HepG2 (cell line): ENCODE results near the gene ARIH2. TPM values are rescaled to one million over a fixed set of nuclear protein-coding genes. Genes with fewer than 3 reads are reported as not detected.

Experiments used
- AGO2 ChIP-seq: fragments of 200-400 bp; formaldehyde crosslinking; optimal IDR thresholded peaks from 2 replicates; pipeline ENCODE3; 2017; ENCODE audit warnings: mild to moderate bottlenecking, low read depth, low read length, moderate library complexity
- BCL6 ChIP-seq: IDR thresholded peaks from 2 replicates; pipeline ENCODE4 v1.6.1; 2016; ENCODE audit warnings: missing genetic modification reagents, missing compliant biosample characterization
- FLYWCH1 ChIP-seq: sonication (generic); formaldehyde crosslinking; IDR thresholded peaks from 2 replicates; pipeline ENCODE4 v1.8.1; 2023; ENCODE audit warnings: mild to moderate bottlenecking, missing genetic modification reagents
- FOXA1 ChIP-seq, 2 experiments: fragments of 450-650 bp in 1 of 2; sonication (generic) in 1 of 2; formaldehyde crosslinking in 1 of 2; IDR thresholded peaks; 2 replicates each; pipeline versions ENCODE4 v1.4.0 to v1.6.1; 2016 to 2020; ENCODE audit warnings: missing genetic modification reagents in 1 of 2
- KDM5A ChIP-seq: fragments of 200-600 bp; sonication (generic); IDR thresholded peaks from 2 replicates; pipeline ENCODE4 v1.7.0; 2018; ENCODE audit warnings: antibody characterized with exemption, mild to moderate bottlenecking, low read length, borderline replicate concordance
- MAF1 ChIP-seq: sonication (generic); formaldehyde crosslinking; IDR thresholded peaks from 2 replicates; pipeline ENCODE4 v1.5.0; 2020; ENCODE audit warnings: missing genetic modification reagents, borderline replicate concordance
- MAFK ChIP-seq, 2 experiments: IDR thresholded peaks in 1 of 2; conservative IDR thresholded peaks in 1 of 2; 2 replicates each; pipeline ENCODE4 v1.6.1; 2011; ENCODE audit warnings: improper control_type of control experiment in 2 of 2, low read length in 2 of 2
- RBM39 ChIP-seq: fragments of 200-400 bp; formaldehyde crosslinking; IDR thresholded peaks from one replicate; pipeline ENCODE4 v1.6.1; 2018; ENCODE audit warnings: antibody characterized with exemption, mild to moderate bottlenecking, low read depth, low read length; ENCODE audit not compliant: poor library complexity, severe bottlenecking
- SMYD3 ChIP-seq: sonication (generic); formaldehyde crosslinking; IDR thresholded peaks from 2 replicates; pipeline ENCODE4 v1.8.1; 2023; ENCODE audit warnings: mild to moderate bottlenecking, missing genetic modification reagents
- ZEB1 ChIP-seq: IDR thresholded peaks from 2 replicates; pipeline ENCODE4 v1.6.1; 2012; ENCODE audit warnings: mild to moderate bottlenecking, low read depth, inconsistent platforms; ENCODE audit not compliant: insufficient replicate concordance
- ZNF143 ChIP-seq: sonication (generic); formaldehyde crosslinking; IDR thresholded peaks from 2 replicates; pipeline ENCODE4 v1.4.0; 2020; ENCODE audit warnings: missing genetic modification reagents
- ZNF264 ChIP-seq: sonication (generic); formaldehyde crosslinking; IDR thresholded peaks from 2 replicates; pipeline ENCODE4 v1.4.0; 2020; ENCODE audit warnings: missing genetic modification reagents
- ZNF549 ChIP-seq: sonication (generic); formaldehyde crosslinking; IDR thresholded peaks from 2 replicates; pipeline ENCODE4 v1.5.0; 2020; ENCODE audit warnings: missing genetic modification reagents
- ZNF619 ChIP-seq: sonication (generic); formaldehyde crosslinking; IDR thresholded peaks from 2 replicates; pipeline ENCODE4 v1.4.0; 2020; ENCODE audit warnings: mild to moderate bottlenecking, missing genetic modification reagents
- ZNF883 ChIP-seq: sonication (generic); formaldehyde crosslinking; IDR thresholded peaks from 2 replicates; pipeline ENCODE4 v1.5.1; 2020; ENCODE audit warnings: mild to moderate bottlenecking, missing genetic modification reagents; ENCODE audit errors: not compliant biosample characterization
- polyA plus RNA-seq, 8 experiments: library from polyadenylated mRNA; depleted of rRNA in 3 of 8; stranded (reverse) in 7 of 8; unstranded in 1 of 8; fragments of >200 nt; fragmentation: Illumina TruSeq in 4 of 8; extraction: Trizol in 4 of 8; gene quantifications; 2 replicates each; pipeline versions ENCODE4 v1.2.1 to v1.2.3, GENCODE V29; 2011 to 2016; ENCODE audit warnings: low read depth in 4 of 8, missing spikeins in 1 of 8, mixed read lengths in 1 of 8; ENCODE audit not compliant: insufficient read depth in 1 of 8
- total RNA-seq, 5 experiments: library from RNA; depleted of rRNA; stranded (reverse); fragments of >200 nt; fragmentation: Illumina TruSeq; extraction: Trizol; gene quantifications; 2 replicates each; pipeline ENCODE4 v1.2.3, GENCODE V29; 2016; ENCODE audit warnings: low read depth in 1 of 5
- TF ChIP-seq, protein P1 (sequence below): IDR thresholded peaks from 2 replicates; pipeline ENCODE4 v1.6.1; 2016; ENCODE audit warnings: low read depth, borderline replicate concordance
- TF ChIP-seq, protein P2 (sequence below): sonication (generic); formaldehyde crosslinking; IDR thresholded peaks from 2 replicates; pipeline ENCODE4 v1.4.0; 2020; ENCODE audit warnings: mild to moderate bottlenecking, low read depth, missing genetic modification reagents
- TF ChIP-seq, protein P3 (sequence below): sonication (generic); formaldehyde crosslinking; IDR thresholded peaks from 2 replicates; pipeline ENCODE4 v1.4.0; 2020; ENCODE audit warnings: missing genetic modification reagents; ENCODE audit errors: not compliant biosample characterization
- TF ChIP-seq, protein P4 (sequence below): sonication (generic); formaldehyde crosslinking; IDR thresholded peaks from 2 replicates; pipeline ENCODE4 v1.8.0; 2022; ENCODE audit warnings: missing genetic modification reagents, low read depth, mild to moderate bottlenecking, borderline replicate concordance
- TF ChIP-seq, protein P5 (sequence below), 2 experiments: IDR thresholded peaks; 2 replicates each; pipeline ENCODE4 v1.6.1; 2011 to 2012; ENCODE audit warnings: low read length in 2 of 2, borderline replicate concordance in 1 of 2, low read depth in 1 of 2, mild to moderate bottlenecking in 1 of 2, moderate library complexity in 1 of 2

ARIH2 gene
- total and polyA plus RNA-seq, 2 of the 13 experiments (the other 11 are each of a cell fraction or from before 2014, with no cell fraction given) = 64.8 to 83.3 TPM

DNA sequence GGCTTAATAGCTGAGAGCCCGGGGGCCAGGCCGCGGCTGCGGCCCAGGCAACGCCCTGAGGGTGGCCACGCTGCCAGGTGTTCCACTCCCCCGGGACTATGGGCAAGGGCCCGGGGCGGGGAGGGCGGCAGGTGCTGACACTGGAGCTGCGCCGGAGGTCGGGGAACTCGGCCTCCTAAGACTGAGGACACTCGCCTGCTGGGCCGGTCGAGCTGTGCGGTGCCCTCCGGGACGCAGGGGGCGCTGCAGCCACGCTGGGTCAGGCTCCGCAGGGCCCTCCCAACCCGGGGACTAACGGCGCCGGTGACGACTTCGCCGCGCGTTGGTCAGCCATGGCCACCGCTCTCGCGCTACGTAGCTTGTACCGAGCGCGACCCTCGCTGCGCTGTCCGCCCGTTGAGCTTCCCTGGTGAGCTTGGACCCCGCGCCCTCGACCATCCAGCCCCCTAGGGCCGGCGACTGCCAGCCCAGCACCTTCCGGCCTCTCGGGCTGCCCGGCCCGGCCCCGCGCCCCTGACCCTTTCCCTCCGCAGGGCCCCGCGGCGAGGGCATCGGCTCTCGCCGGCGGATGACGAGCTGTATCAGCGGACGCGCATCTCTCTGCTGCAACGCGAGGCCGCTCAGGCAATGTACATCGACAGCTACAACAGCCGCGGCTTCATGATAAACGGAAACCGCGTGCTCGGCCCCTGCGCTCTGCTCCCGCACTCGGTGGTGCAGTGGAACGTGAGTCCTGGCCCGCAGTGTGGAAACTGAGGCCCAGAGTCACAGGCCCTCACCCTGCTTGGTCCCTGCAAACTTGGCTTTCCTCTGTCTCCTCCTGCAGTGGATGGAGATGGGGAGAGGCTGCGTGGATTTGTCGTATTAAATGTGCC, 103.4 kb downstream of the ARIH2 start, which contains the start of gene NDUFAF3 (continued):
- TF ChIP-seq, protein P1, sequence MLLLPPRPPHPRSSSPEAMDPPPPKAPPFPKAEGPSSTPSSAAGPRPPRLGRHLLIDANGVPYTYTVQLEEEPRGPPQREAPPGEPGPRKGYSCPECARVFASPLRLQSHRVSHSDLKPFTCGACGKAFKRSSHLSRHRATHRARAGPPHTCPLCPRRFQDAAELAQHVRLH (CRISPR knock-in tag) = peak; percentile 85; the same call in 1 of the 2 replicates
- TF ChIP-seq, protein P2, sequence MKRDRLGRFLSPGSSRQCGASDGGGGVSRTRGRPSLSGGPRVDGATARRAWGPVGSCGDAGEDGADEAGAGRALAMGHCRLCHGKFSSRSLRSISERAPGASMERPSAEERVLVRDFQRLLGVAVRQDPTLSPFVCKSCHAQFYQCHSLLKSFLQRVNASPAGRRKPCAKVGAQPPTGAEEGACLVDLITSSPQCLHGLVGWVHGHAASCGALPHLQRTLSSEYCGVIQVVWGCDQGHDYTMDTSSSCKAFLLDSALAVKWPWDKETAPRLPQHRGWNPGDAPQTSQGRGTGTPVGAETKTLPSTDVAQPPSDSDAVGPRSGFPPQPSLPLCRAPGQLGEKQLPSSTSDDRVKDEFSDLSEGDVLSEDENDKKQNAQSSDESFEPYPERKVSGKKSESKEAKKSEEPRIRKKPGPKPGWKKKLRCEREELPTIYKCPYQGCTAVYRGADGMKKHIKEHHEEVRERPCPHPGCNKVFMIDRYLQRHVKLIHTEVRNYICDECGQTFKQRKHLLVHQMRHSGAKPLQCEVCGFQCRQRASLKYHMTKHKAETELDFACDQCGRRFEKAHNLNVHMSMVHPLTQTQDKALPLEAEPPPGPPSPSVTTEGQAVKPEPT (CRISPR knock-in tag) = peak; percentile 72; the same call in 1 of the 2 replicates
- TF ChIP-seq MAF1 (CRISPR knock-in tag) (peak; percentile 89), FLYWCH1 (no peak), ZNF619 (peak; percentile 33; the same call in 1 of the 2 replicates), SMYD3 (CRISPR knock-in tag) (no peak), ZNF549 (CRISPR knock-in tag) (peak; percentile 85), RBM39 (peak; percentile 75), AGO2 (peak; percentile 73), KDM5A (peak; percentile 86), BCL6 (peak; percentile 24; the same call in 1 of the 2 replicates), ZNF883 (CRISPR knock-in tag) (peak; percentile 56), FOXA1 (IDR thresholded peaks at IDR 0.05) (no peak), FOXA1 (CRISPR knock-in tag; IDR thresholded peaks at IDR 0.05) (peak; percentile 36; the same call in 1 of the 2 replicates), ZEB1 (peak; percentile 40), ZNF143 (peak; percentile 28; the same call in 1 of the 2 replicates), ZNF264 (CRISPR knock-in tag) (peak; percentile 83; the same call in 1 of the 2 replicates), MAFK (conservative IDR thresholded peaks at IDR 0.05 in 1 of 2, IDR thresholded peaks at IDR 0.05 in 1 of 2; ENCODE audit: low read length in 2 of 2) (no peak)
- TF ChIP-seq, protein P3, sequence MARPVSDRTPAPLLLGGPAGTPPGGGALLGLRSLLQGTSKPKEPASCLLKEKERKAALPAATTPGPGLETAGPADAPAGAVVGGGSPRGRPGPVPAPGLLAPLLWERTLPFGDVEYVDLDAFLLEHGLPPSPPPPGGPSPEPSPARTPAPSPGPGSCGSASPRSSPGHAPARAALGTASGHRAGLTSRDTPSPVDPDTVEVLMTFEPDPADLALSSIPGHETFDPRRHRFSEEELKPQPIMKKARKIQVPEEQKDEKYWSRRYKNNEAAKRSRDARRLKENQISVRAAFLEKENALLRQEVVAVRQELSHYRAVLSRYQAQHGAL (CRISPR knock-in tag) = peak; percentile 87
- TF ChIP-seq, protein P4, sequence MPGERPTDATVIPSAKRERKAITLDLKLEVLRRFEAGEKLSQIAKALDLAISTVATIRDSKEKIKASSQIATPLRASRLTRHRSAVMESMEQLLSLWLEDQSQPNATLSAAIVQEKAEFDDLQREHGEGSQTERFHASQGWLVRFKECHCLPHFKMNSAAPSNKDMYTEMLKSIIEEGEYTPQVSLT (CRISPR knock-in tag) = no peak
- TF ChIP-seq, protein P5, sequence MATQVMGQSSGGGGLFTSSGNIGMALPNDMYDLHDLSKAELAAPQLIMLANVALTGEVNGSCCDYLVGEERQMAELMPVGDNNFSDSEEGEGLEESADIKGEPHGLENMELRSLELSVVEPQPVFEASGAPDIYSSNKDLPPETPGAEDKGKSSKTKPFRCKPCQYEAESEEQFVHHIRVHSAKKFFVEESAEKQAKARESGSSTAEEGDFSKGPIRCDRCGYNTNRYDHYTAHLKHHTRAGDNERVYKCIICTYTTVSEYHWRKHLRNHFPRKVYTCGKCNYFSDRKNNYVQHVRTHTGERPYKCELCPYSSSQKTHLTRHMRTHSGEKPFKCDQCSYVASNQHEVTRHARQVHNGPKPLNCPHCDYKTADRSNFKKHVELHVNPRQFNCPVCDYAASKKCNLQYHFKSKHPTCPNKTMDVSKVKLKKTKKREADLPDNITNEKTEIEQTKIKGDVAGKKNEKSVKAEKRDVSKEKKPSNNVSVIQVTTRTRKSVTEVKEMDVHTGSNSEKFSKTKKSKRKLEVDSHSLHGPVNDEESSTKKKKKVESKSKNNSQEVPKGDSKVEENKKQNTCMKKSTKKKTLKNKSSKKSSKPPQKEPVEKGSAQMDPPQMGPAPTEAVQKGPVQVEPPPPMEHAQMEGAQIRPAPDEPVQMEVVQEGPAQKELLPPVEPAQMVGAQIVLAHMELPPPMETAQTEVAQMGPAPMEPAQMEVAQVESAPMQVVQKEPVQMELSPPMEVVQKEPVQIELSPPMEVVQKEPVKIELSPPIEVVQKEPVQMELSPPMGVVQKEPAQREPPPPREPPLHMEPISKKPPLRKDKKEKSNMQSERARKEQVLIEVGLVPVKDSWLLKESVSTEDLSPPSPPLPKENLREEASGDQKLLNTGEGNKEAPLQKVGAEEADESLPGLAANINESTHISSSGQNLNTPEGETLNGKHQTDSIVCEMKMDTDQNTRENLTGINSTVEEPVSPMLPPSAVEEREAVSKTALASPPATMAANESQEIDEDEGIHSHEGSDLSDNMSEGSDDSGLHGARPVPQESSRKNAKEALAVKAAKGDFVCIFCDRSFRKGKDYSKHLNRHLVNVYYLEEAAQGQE (IDR thresholded peaks at IDR 0.05; ENCODE audit: borderline replicate concordance in 1 of 2, low read depth in 1 of 2, low read length in 2 of 2) = peak in 1 of 2 experiments; percentile 59; a peak in 1 of 4 replicates
